Forelimb muscle (tissue), 1 donor: ENCODE measurements around the gene PARP2. TPM values are rescaled to one million over a fixed set of nuclear protein-coding genes. Genes with fewer than 3 reads are reported as not detected.
"Not testable (repeated sequence)": the region's sequence is repeated elsewhere in the genome, so short reads cannot be mapped to it uniquely, and the experiment has no call there.

Source experiments
- DNase-seq: peaks from one replicate; pipeline ENCODE4 v3.0.0-alpha.2; 2013; ENCODE audit warnings: low read depth
- polyA plus RNA-seq: library from polyadenylated mRNA; unstranded; fragments of 120-200 nt; gene quantifications from one replicate; pipeline ENCODE4 v1.2.1, GENCODE V29; 2013; ENCODE audit not compliant: insufficient read length

PARP2 gene
- polyA plus RNA-seq, result 34.2 TPM

GRCh38 chr14:20343092-20343861, at the start of gene PARP2:
Gene PARP2, plus strand, starts transcription at chr14:20343635. Its CDS starts 7 bp downstream, at chr14:20343642.
- DNase-seq, result peak; percentile 99

GRCh38 chr14:20294636-20295035, 48.8 kb upstream of the PARP2 start:
- no peak for DNase-seq

- DNase-seq, result no peak
Measured at GRCh38 chr14:20295067-20295466, 48.4 kb upstream of the PARP2 start.

GRCh38 chr14:20302042-20302755, 41.2 kb upstream of the PARP2 start:
- no peak for DNase-seq

GRCh38 chr14:20305265-20306078, 38.0 kb upstream of the PARP2 start, which contains the start of gene TTC5:
Gene TTC5, minus strand, starts transcription at chr14:20305951. Its CDS starts 14 bp downstream, at chr14:20305937.
- DNase-seq, result peak; percentile 69

- DNase-seq, result no peak
Measured at GRCh38 chr14:20306079-20306423, 37.4 kb upstream of the PARP2 start.

GRCh38 chr14:20314026-20314425, 29.4 kb upstream of the PARP2 start:
- DNase-seq, result no peak

- no peak for DNase-seq
Measured at GRCh38 chr14:20317720-20318119, 25.7 kb upstream of the PARP2 start.

GRCh38 chr14:20327005-20327869, 16.2 kb upstream of the PARP2 start:
- DNase-seq, result peak; percentile 65

GRCh38 chr14:20328705-20329104, 14.7 kb upstream of the PARP2 start:
- DNase-seq, result no peak

GRCh38 chr14:20329355-20329754, 14.1 kb upstream of the PARP2 start:
- no peak for DNase-seq

GRCh38 chr14:20331053-20331613, 12.3 kb upstream of the PARP2 start:
- DNase-seq, result no peak

GRCh38 chr14:20332431-20332787, 11.0 kb upstream of the PARP2 start:
- no peak for DNase-seq

GRCh38 chr14:20332788-20333493, 10.5 kb upstream of the PARP2 start, which contains the start of gene CCNB1IP1:
Gene CCNB1IP1, minus strand, starts transcription at chr14:20333279. Its CDS starts 16,756 bp downstream, at chr14:20316523.
- DNase-seq, result peak; percentile 88

GRCh38 chr14:20333494-20333841, 10.0 kb upstream of the PARP2 start:
- DNase-seq, result no peak

GRCh38 chr14:20334017-20334416, 9.4 kb upstream of the PARP2 start:
- DNase-seq, result no peak

GRCh38 chr14:20341032-20341431, 2.4 kb upstream of the PARP2 start:
- DNase-seq, result not testable (repeated sequence)

GRCh38 chr14:20341646-20342045, 1.8 kb upstream of the PARP2 start:
- no peak for DNase-seq

GRCh38 chr14:20343862-20344220, 406 bp downstream of the PARP2 start:
- peak; percentile 13 for DNase-seq

GRCh38 chr14:20345366-20345765, 1.9 kb downstream of the PARP2 start:
- DNase-seq, result no peak
